ENCODE results near the gene LCE1B. TPM values are rescaled to one million over a fixed set of nuclear protein-coding genes. Genes with fewer than 3 reads are reported as not detected.

LCE1B gene
- total and polyA plus RNA-seq, 5 donors from 2014 or later, result not detected

GRCh38 chr1:152786077-152786476 is 25.7 kb upstream of the LCE1B start, which contains the start of gene LCE1E:
TSS of gene LCE1E (plus strand) at chr1:152786257. CDS start at chr1:152787300, 1,043 bp downstream.
- Mint-ChIP-seq H3K4me3 (no peak within 1 kb of the TSS), H3K27me3 (peaks cover 16% of the 10 kb centered on the region), H3K4me1 (no peaks in the 10 kb centered on the region), H3K9me3 (peaks cover 0 to 2% (median 0%) of the 10 kb centered on the region in 7 donors), H3K36me3 (no peaks in the 10 kb centered on the region), H3K27ac (peak within 1 kb of the TSS in 1 of 3 donors; percentile 69)
- H3K36me3 ChIP-seq (ENCODE audit: control insufficient read depth, insufficient read depth, low read length), result no peaks in the 10 kb centered on the region
- no peak within 1 kb of the TSS for H3K27ac ChIP-seq (ENCODE audit: insufficient read depth, low read length, poor library complexity, severe bottlenecking)
- peaks cover 9% of the 10 kb centered on the region for H3K27me3 ChIP-seq (ENCODE audit: control insufficient read depth, insufficient read depth, low read length)
- H3K4me3 ChIP-seq (ENCODE audit: low read depth, low read length), result no peak within 1 kb of the TSS
- ATAC-seq (ENCODE audit: low read depth in 2 of 2) (no peak), DNase-seq (no peak)
- no peaks in the 10 kb centered on the region for H3K4me1 ChIP-seq (ENCODE audit: control insufficient read depth, insufficient read depth, low read length, poor library complexity, severe bottlenecking)
- no peaks in the 10 kb centered on the region for H3K9me3 ChIP-seq (ENCODE audit: control insufficient read depth in 2 of 2, low read length in 2 of 2)

DNA sequence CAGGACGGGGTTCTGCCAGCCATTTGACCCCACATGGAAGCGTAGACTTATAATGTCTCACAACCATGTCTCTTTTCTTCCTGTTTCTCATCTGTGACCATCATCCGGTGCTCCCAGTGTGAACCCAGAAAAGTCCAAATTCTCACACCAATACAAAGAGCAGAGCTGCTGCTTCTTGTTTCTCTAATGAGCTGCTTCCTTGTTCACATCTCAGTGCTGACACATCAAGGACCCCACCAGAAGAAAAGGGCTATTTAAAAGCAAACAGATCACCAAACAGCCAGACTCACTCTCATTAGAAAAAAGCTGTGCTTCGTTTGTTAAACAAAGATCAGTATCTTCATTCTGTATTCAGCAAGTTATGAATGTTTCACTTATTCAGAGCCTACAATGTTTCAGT is 16.1 kb upstream of the LCE1B start:
- Histone ChIP-seq H3K9me3 (ENCODE audit: control insufficient read depth in 2 of 2, low read length in 2 of 2) (no peaks in the 10 kb centered on the region), H3K27ac (ENCODE audit: insufficient read depth, low read length, poor library complexity, severe bottlenecking) (no peak overlapping the region), H3K36me3 (ENCODE audit: control insufficient read depth, insufficient read depth, low read length) (no peaks in the 10 kb centered on the region), H3K4me1 (ENCODE audit: control insufficient read depth, insufficient read depth, low read length, poor library complexity, severe bottlenecking) (no peaks in the 10 kb centered on the region), H3K4me3 (ENCODE audit: low read depth, low read length) (no peak overlapping the region), H3K27me3 (ENCODE audit: control insufficient read depth, insufficient read depth, low read length) (no peaks in the 10 kb centered on the region)
- no peak for DNase-seq
- no peak overlapping the region for H3K4me3 Mint-ChIP-seq
- peaks cover 21% of the 10 kb centered on the region for H3K27me3 Mint-ChIP-seq
- no peak for ATAC-seq (ENCODE audit: low read depth in 2 of 2)
- H3K9me3 Mint-ChIP-seq, result peaks cover 0 to 3% (median 0%) of the 10 kb centered on the region in 7 donors
- no peaks in the 10 kb centered on the region for H3K36me3 Mint-ChIP-seq
- H3K27ac Mint-ChIP-seq, result no peak overlapping the region
- no peaks in the 10 kb centered on the region for H3K4me1 Mint-ChIP-seq

- Mint-ChIP-seq H3K27ac (no peak within 1 kb of the TSS), H3K4me1 (no peaks in the 10 kb centered on the region), H3K4me3 (no peak within 1 kb of the TSS), H3K9me3 (peaks cover 0 to 3% (median 0%) of the 10 kb centered on the region in 7 donors), H3K27me3 (peaks cover 21% of the 10 kb centered on the region), H3K36me3 (no peaks in the 10 kb centered on the region)
- DNase-seq (no peak), ATAC-seq (ENCODE audit: low read depth in 2 of 2) (no peak)
- Histone ChIP-seq H3K4me1 (ENCODE audit: control insufficient read depth, insufficient read depth, low read length, poor library complexity, severe bottlenecking) (no peaks in the 10 kb centered on the region), H3K36me3 (ENCODE audit: control insufficient read depth, insufficient read depth, low read length) (no peaks in the 10 kb centered on the region), H3K27me3 (ENCODE audit: control insufficient read depth, insufficient read depth, low read length) (no peaks in the 10 kb centered on the region), H3K4me3 (ENCODE audit: low read depth, low read length) (no peak within 1 kb of the TSS), H3K9me3 (ENCODE audit: control insufficient read depth in 2 of 2, low read length in 2 of 2) (no peaks in the 10 kb centered on the region), H3K27ac (ENCODE audit: insufficient read depth, low read length, poor library complexity, severe bottlenecking) (no peak within 1 kb of the TSS)
Measured at GRCh38 chr1:152796421-152796820, 15.3 kb upstream of the LCE1B start, which contains the start of gene LCE1D. TSS of gene LCE1D (plus strand) at chr1:152796721. CDS start at chr1:152797795, 1,074 bp downstream.

DNA sequence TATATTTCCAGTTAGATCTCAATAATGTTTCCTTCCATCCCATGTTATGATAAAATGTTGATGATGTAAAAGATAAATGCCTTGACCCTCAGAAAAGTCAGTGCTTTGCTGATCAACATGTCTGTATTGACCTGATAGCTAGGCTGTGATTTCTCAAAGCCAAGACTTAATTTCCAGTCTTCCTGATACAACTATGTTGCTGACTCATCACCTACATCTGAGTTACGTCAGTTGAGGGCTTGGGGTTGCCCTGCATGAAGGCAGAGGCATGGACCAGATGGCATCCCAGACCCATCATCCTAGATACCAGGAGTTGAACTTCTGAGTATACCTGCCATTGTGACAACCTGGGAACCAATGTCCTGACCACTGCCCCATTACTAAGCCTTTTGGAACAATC is 10.4 kb upstream of the LCE1B start:
- Histone ChIP-seq H3K36me3 (ENCODE audit: control insufficient read depth, insufficient read depth, low read length) (no peaks in the 10 kb centered on the region), H3K27me3 (ENCODE audit: control insufficient read depth, insufficient read depth, low read length) (peaks cover 6% of the 10 kb centered on the region), H3K9me3 (ENCODE audit: control insufficient read depth in 2 of 2, low read length in 2 of 2) (no peaks in the 10 kb centered on the region), H3K27ac (ENCODE audit: insufficient read depth, low read length, poor library complexity, severe bottlenecking) (no peak overlapping the region), H3K4me1 (ENCODE audit: control insufficient read depth, insufficient read depth, low read length, poor library complexity, severe bottlenecking) (no peaks in the 10 kb centered on the region), H3K4me3 (ENCODE audit: low read depth, low read length) (no peak overlapping the region)
- DNase-seq (no peak), ATAC-seq (ENCODE audit: low read depth in 2 of 2) (no peak)
- Mint-ChIP-seq H3K36me3 (no peaks in the 10 kb centered on the region), H3K4me3 (no peak overlapping the region), H3K27me3 (peaks cover 36% of the 10 kb centered on the region), H3K4me1 (no peaks in the 10 kb centered on the region), H3K27ac (no peak overlapping the region), H3K9me3 (peaks cover 0 to 3% (median 0%) of the 10 kb centered on the region in 7 donors)

DNA sequence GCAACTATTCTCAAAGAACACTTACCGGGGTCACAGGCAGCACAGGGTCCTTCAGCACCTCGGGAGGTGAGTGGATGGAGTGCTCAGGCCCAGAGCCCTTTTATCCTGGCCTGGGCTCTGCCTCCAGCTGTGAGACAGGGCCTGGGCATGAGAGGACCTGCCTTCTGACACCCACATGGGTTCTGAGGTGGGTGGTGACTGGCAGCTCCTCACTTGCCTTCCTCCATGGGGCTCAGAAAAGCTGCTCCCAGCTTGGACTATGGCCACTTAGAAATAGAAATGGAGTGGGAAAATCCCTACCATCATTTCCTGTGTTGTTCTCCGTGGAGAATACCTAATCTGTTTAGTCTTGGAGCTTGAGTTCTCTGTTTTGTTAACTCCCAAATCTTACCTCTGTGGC is 5.2 kb upstream of the LCE1B start, which contains the start of gene LCE1C:
Gene LCE1C, minus strand, starts transcription at position 76 of the 400 bp plus-strand sequence. CDS start 1,173 bp downstream, outside the sequence.
- Histone ChIP-seq H3K4me3 (ENCODE audit: low read depth, low read length) (no peak within 1 kb of the TSS), H3K4me1 (ENCODE audit: control insufficient read depth, insufficient read depth, low read length, poor library complexity, severe bottlenecking) (no peaks in the 10 kb centered on the region), H3K36me3 (ENCODE audit: control insufficient read depth, insufficient read depth, low read length) (no peaks in the 10 kb centered on the region), H3K27me3 (ENCODE audit: control insufficient read depth, insufficient read depth, low read length) (peaks cover 7% of the 10 kb centered on the region), H3K9me3 (ENCODE audit: control insufficient read depth in 2 of 2, low read length in 2 of 2) (no peaks in the 10 kb centered on the region), H3K27ac (ENCODE audit: insufficient read depth, low read length, poor library complexity, severe bottlenecking) (no peak within 1 kb of the TSS)
- H3K4me1 Mint-ChIP-seq, result no peaks in the 10 kb centered on the region
- peak within 1 kb of the TSS in 1 of 3 donors; percentile 20 for H3K27ac Mint-ChIP-seq
- ATAC-seq (ENCODE audit: low read depth in 2 of 2) (no peak), DNase-seq (no peak)
- H3K27me3 Mint-ChIP-seq, result peaks cover 21% of the 10 kb centered on the region
- H3K4me3 Mint-ChIP-seq, result no peak within 1 kb of the TSS
- no peaks in the 10 kb centered on the region for H3K36me3 Mint-ChIP-seq
- peaks cover 0 to 3% (median 0%) of the 10 kb centered on the region in 7 donors for H3K9me3 Mint-ChIP-seq

DNA sequence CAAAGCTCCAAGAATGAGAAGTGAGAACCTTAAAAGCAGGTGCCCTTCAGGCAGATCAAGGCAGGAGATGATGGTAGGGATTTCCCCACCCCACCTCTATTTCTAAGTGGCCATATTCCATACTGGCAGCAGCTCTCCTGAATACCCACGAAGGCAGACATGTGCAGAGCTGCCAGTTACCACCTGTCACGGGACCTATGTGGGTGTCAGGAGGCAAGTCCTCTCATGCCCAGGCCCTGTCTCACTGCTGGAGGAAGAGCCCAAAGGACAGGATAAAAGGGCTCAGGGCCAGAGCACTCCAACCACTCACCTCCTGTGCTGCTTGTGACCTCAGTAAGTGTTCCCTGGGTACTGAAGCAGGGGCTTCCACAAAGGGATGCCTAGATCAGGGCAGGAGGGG is 721 bp upstream of the LCE1B start:
- Mint-ChIP-seq H3K36me3 (no peaks in the 10 kb centered on the region), H3K27me3 (peaks cover 5% of the 10 kb centered on the region), H3K27ac (no peak overlapping the region), H3K9me3 (peaks cover 0 to 5% (median 0%) of the 10 kb centered on the region in 7 donors), H3K4me3 (no peak overlapping the region), H3K4me1 (no peaks in the 10 kb centered on the region)
- ATAC-seq (ENCODE audit: low read depth in 2 of 2), result no peak
- H3K27ac ChIP-seq (ENCODE audit: insufficient read depth, low read length, poor library complexity, severe bottlenecking), result no peak overlapping the region
- H3K4me3 ChIP-seq (ENCODE audit: low read depth, low read length), result no peak overlapping the region
- no peak for DNase-seq
- no peaks in the 10 kb centered on the region for H3K36me3 ChIP-seq (ENCODE audit: control insufficient read depth, insufficient read depth, low read length)
- H3K27me3 ChIP-seq (ENCODE audit: control insufficient read depth, insufficient read depth, low read length), result peaks cover 4% of the 10 kb centered on the region
- no peaks in the 10 kb centered on the region for H3K4me1 ChIP-seq (ENCODE audit: control insufficient read depth, insufficient read depth, low read length, poor library complexity, severe bottlenecking)
- H3K9me3 ChIP-seq (ENCODE audit: control insufficient read depth in 2 of 2, low read length in 2 of 2), result no peaks in the 10 kb centered on the region

GRCh38 chr1:152817309-152817708 is 5.5 kb downstream of the LCE1B start:
- DNase-seq, result no peak
- Mint-ChIP-seq H3K36me3 (no peaks in the 10 kb centered on the region), H3K27ac (no peak overlapping the region), H3K27me3 (peaks cover 4% of the 10 kb centered on the region), H3K9me3 (peaks cover 0 to 5% (median 0%) of the 10 kb centered on the region in 7 donors), H3K4me3 (no peak overlapping the region), H3K4me1 (no peaks in the 10 kb centered on the region)
- no peak overlapping the region for H3K4me3 ChIP-seq (ENCODE audit: low read depth, low read length)
- no peaks in the 10 kb centered on the region for H3K4me1 ChIP-seq (ENCODE audit: control insufficient read depth, insufficient read depth, low read length, poor library complexity, severe bottlenecking)
- ATAC-seq (ENCODE audit: low read depth in 2 of 2), result no peak
- H3K36me3 ChIP-seq (ENCODE audit: control insufficient read depth, insufficient read depth, low read length), result no peaks in the 10 kb centered on the region
- H3K27me3 ChIP-seq (ENCODE audit: control insufficient read depth, insufficient read depth, low read length), result no peaks in the 10 kb centered on the region
- H3K9me3 ChIP-seq (ENCODE audit: control insufficient read depth in 2 of 2, low read length in 2 of 2), result no peaks in the 10 kb centered on the region
- no peak overlapping the region for H3K27ac ChIP-seq (ENCODE audit: insufficient read depth, low read length, poor library complexity, severe bottlenecking)

- no peaks in the 10 kb centered on the region for H3K9me3 ChIP-seq (ENCODE audit: control insufficient read depth in 2 of 2, low read length in 2 of 2)
- DNase-seq (no peak), ATAC-seq (ENCODE audit: low read depth in 2 of 2) (no peak)
- H3K4me3 ChIP-seq (ENCODE audit: low read depth, low read length), result no peak overlapping the region
- Mint-ChIP-seq H3K27ac (no peak overlapping the region), H3K36me3 (no peaks in the 10 kb centered on the region), H3K4me3 (no peak overlapping the region), H3K9me3 (peaks cover 0 to 1% (median 0%) of the 10 kb centered on the region in 7 donors), H3K27me3 (peaks cover 4% of the 10 kb centered on the region), H3K4me1 (no peaks in the 10 kb centered on the region)
- no peak overlapping the region for H3K27ac ChIP-seq (ENCODE audit: insufficient read depth, low read length, poor library complexity, severe bottlenecking)
- peaks cover 7% of the 10 kb centered on the region for H3K27me3 ChIP-seq (ENCODE audit: control insufficient read depth, insufficient read depth, low read length)
- no peaks in the 10 kb centered on the region for H3K36me3 ChIP-seq (ENCODE audit: control insufficient read depth, insufficient read depth, low read length)
- no peaks in the 10 kb centered on the region for H3K4me1 ChIP-seq (ENCODE audit: control insufficient read depth, insufficient read depth, low read length, poor library complexity, severe bottlenecking)
Measured at GRCh38 chr1:152823294-152823693, 11.5 kb downstream of the LCE1B start.
